Measurements from ENCODE around the gene ATG4D. TPM values are rescaled to one million over a fixed set of nuclear protein-coding genes. Genes with fewer than 3 reads are reported as not detected.
"Not testable (repeated sequence)": the region's sequence is repeated elsewhere in the genome, so short reads cannot be mapped to it uniquely, and the experiment has no call there.

The ATG4D gene
- total RNA-seq, 3 donors from 2014 or later, result 63.0 to 119 (median 93.5) TPM

GRCh38 chr19:10568062-10568825 lies 24.5 kb downstream of the ATG4D start:
- Histone ChIP-seq H3K4me1 (ENCODE audit: low read depth) (peaks cover 36% of the 10 kb centered on the region), H3K36me3 (ENCODE audit: low read depth) (no peaks in the 10 kb centered on the region), H3K9me3 (no peaks in the 10 kb centered on the region), H3K4me3 (peak overlapping the region; percentile 46)
- intact Hi-C loops (cut with DNase I, micrococcal nuclease), result no loop called here
- peak; percentile 59 to 84 (median 80) for DNase-seq
- TF ChIP-seq, protein P1, sequence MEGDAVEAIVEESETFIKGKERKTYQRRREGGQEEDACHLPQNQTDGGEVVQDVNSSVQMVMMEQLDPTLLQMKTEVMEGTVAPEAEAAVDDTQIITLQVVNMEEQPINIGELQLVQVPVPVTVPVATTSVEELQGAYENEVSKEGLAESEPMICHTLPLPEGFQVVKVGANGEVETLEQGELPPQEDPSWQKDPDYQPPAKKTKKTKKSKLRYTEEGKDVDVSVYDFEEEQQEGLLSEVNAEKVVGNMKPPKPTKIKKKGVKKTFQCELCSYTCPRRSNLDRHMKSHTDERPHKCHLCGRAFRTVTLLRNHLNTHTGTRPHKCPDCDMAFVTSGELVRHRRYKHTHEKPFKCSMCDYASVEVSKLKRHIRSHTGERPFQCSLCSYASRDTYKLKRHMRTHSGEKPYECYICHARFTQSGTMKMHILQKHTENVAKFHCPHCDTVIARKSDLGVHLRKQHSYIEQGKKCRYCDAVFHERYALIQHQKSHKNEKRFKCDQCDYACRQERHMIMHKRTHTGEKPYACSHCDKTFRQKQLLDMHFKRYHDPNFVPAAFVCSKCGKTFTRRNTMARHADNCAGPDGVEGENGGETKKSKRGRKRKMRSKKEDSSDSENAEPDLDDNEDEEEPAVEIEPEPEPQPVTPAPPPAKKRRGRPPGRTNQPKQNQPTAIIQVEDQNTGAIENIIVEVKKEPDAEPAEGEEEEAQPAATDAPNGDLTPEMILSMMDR (IDR thresholded peaks at IDR 0.05), result no peak
- peak; percentile 29 for ATAC-seq

DNA sequence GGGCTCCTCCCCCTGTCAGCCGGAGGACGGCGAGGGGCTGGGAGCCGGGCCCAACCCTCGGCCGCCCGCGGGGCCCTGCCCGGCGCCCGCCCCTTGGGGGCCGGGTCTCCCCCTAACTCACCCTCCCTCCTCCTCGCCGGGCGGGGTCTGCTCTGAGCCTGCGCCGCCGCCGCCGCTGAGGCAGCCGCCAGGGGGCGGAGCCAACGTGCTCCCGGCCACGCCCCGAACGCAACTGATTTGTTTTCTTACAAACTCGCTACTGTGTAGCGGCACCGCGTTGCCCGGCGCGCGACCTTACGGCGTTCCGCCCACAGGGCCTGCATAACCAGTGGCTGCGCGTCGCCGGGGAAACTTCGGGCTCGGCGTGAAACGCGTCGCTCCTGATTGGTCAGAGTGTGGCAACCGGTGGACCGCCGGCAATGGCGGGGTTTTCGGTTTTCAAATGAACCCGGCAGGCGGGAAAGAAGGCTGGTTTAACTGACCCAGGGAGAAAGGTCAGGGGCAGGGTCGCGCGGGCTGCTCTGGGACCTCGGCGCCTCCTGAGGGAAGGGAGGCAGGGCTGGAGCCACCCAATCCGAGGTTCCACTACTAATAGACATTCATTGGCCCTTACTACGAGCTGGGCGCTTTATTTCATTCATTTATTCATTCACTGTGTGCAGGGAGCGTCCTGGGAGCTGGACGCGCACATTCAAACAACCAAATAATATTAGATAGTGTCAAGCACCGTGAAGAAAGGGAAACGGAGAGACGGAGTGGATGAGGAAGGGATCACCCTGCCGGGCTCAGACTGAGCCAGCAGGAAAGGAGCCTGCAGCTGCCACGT lies 25.3 kb downstream of the ATG4D start, which contains the start of gene CDKN2D:
TSS of gene CDKN2D (minus strand) at position 154 of the 826 bp plus-strand sequence. CDS start 326 bp downstream, outside the sequence.
- DNase-seq (peak; percentile 100), ATAC-seq (peak; percentile 85)
- no peaks in the 10 kb centered on the region for H3K36me3 ChIP-seq (ENCODE audit: low read depth)
- peak within 1 kb of the TSS; percentile 46 for H3K4me3 ChIP-seq
- H3K9me3 ChIP-seq, result no peaks in the 10 kb centered on the region
- intact Hi-C loops (cut with DNase I, micrococcal nuclease), result no loop called here
- TF ChIP-seq, protein P1 (IDR thresholded peaks at IDR 0.05), result peak; percentile 34
- peaks cover 36% of the 10 kb centered on the region for H3K4me1 ChIP-seq (ENCODE audit: low read depth)

GRCh38 chr19:10573793-10574192 lies 30.1 kb downstream of the ATG4D start:
- H3K4me3 ChIP-seq; H3K36me3 ChIP-seq (ENCODE audit: low read depth); intact Hi-C loops (cut with DNase I, micrococcal nuclease); DNase-seq; ATAC-seq; H3K9me3 ChIP-seq: not testable (repeated sequence)
- H3K4me1 ChIP-seq (ENCODE audit: low read depth), result peaks cover 14% of the 10 kb centered on the region

GRCh38 chr19:10574462-10574861 lies 30.8 kb downstream of the ATG4D start:
- H3K4me3 ChIP-seq, result no peak overlapping the region
- H3K4me1 ChIP-seq (ENCODE audit: low read depth), result peaks cover 8% of the 10 kb centered on the region
- ATAC-seq (no peak), DNase-seq (no peak)
- TF ChIP-seq, protein P1 (IDR thresholded peaks at IDR 0.05), result no peak
- no peaks in the 10 kb centered on the region for H3K9me3 ChIP-seq
- no peaks in the 10 kb centered on the region for H3K36me3 ChIP-seq (ENCODE audit: low read depth)
- intact Hi-C loops (cut with DNase I, micrococcal nuclease), result no loop called here

DNA sequence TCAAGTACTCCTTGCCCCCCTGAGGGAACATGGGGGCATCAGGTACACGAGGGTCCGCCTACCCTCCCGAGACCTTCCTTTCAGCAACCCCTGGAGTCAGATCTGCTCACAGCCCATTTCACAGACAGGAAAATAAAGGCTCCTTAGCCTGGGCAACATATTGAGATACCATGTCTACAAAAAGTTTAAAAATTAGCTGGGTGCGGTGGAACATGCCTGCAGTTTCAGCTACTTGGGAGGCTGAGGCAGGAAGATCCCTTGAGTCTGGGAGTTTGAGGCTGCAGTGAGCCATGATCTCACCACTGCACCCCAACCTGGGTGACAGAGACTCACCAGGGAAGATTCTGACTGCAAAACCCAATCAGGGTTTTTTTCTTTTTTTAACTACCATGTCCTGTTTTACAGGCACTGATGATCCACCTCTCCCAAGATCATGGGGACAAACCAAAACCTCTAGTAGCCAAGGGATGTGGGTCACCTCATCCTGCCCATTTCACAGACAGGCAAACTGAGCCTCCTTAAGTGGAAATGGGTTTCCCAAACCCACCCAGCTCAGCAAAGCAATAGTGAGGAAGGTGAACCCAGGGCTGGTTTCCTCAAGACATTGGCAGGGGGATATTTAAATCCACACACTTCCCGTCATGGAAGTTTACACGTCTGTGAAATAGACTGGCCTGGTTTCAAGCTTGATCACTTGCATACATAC lies 31.5 kb downstream of the ATG4D start:
- H3K4me1 ChIP-seq (ENCODE audit: low read depth), result peaks cover 2% of the 10 kb centered on the region
- DNase-seq (no peak), ATAC-seq (no peak)
- no peaks in the 10 kb centered on the region for H3K36me3 ChIP-seq (ENCODE audit: low read depth)
- H3K9me3 ChIP-seq, result no peaks in the 10 kb centered on the region
- no peak overlapping the region for H3K4me3 ChIP-seq
- intact Hi-C loops (cut with DNase I, micrococcal nuclease), result no loop called here
- TF ChIP-seq, protein P1 (IDR thresholded peaks at IDR 0.05), result no peak

All from mucosa of descending colon (tissue), 3 donors.